GM21390 (cell line): ENCODE measurements around the gene SMG9.

ENCODE experiments used
- ATAC-seq: cut with Tn5 transposase; IDR thresholded peaks from one replicate; pipeline ENCODE4 v1.9.1; 2021; ENCODE audit not compliant: unreplicated experiment

Gene SMG9

DNA sequence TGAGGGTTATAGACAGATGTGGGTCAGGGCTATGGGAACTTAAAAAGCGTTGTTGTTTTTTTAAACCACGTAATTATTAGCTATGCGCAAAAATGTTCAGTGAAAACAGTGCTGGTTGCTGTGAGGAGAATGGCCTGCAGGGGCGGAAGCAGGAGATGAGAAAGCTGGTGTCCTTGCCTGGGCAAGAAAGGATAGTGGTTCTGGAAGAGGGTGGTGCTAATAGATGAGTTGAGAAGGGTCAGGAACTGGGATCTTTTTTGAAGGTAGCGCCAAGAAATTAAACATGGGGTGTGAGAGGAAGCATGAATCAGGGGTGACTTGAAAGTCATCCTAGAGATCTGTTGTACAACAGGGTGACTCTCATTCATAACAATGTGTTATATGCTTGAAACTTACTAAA lies 4.8 kb upstream of the SMG9 start:
- ATAC-seq = no peak

- no peak for ATAC-seq
Observed at GRCh38 chr19:43755256-43755801, 567 bp upstream of the SMG9 start.

DNA sequence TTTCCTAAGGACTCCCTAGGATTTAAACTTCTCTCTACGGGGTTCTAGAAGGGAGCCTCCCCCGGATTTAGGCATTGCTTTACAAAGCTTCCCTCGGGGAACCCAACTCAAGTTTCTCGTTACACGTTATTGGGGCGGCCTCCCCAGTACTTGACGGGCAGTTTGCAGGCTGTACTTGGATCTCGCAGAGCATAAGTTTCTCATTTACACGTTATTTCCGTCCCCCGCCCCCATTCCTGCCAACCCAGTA lies 584 bp downstream of the SMG9 start:
- ATAC-seq = no peak

DNA sequence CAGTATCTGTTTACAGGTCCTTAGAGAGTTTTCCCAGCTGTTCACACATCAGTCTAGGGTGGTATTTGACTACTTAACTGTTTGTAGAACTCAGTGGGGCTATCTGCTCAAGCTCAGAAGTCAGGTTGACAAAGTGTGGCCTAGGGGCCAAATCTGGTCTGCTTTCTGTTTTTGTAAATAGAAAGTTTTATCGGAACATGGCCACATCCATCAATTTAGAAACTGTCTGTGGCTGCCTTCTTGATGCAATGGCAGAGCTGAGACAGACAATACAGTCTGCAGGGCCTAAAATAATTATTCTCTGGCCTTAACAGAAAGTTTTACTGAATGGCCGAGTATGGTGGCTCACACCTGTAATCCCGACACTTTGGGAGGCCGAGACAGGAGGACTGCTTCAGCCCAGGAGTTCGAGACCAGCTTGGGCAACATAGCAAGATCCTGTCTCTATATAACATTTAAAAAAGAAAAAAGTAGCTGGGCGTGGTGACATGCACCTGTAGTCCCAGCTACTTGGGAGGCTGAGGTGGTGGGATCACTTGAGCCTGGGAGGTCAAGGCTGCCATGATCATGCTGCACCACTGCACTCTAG lies 2.4 kb downstream of the SMG9 start:
- ATAC-seq = no peak

DNA sequence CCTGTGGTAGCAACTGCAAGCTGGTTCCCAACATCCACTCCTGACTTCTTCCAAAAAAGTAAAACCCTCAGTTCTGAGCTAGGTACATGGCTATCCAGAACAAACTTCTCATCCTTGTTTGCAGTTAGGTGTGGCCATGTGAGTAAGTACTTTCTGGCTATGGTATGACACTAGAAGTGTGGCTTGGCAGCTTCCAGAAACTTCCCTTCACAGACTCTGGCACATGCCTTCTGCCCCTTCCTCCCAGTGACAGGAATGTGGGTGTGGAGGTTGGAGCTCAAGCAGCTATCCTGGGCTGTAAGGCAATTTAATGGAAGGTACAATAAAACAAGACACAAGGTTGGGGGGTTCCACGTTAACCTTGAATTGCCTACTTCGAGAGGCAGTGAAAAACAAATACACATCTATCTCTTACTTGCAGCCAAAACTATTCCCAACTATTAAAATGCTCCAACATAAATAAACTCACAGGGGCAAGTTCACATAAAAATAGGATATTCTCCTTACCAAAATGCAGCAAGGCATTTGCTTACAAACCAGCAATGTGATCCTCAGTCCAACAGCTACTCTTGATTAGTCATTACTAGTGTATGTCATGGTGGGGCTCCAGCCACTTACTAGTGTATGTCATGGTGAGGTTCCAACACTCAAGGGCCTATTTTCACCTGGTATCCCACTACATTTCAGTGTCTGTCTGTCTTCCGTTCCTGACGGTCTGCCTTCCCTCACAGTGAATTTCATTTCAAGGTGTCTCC lies 3.1 kb downstream of the SMG9 start:
- no peak for ATAC-seq

DNA sequence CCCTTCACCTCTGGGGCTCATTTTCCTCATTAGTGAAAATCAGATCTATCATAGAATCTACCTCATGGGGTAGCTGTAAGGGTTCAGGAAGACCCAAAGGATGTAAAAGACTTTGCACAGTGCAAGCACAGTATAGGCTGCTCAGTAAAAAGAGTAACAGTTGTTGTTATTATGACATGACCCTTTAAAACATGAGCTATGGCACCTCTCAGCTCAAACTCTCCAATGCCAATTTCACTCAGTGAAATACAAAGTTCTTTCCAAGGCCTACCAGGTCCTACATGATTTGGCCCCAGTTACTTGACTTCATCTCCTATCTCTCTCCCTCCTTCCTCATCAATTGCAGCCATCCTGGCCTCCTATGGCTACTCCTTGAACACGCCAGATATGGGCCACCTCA lies 4.9 kb downstream of the SMG9 start:
- ATAC-seq = no peak

DNA sequence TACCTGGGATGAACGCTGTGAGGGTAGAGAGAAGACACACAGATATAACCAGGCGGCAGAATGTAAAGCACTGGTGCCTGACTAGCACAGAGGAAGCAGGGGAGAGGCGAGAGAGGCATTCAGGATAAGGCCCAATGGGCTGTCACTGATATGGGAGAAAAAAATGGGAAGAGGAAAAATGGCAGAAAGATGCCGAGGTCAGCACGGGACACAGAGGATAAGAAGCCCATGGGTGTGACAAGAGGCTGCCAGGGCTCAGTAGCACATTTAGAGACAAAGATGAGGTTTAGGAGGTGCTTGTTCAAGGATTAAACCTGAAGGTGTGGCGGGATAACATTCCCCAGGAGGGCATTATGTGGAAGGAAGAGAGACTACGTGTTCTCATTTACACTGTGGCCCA lies 5.6 kb downstream of the SMG9 start:
- no peak for ATAC-seq

- ATAC-seq = no peak
Observed at GRCh38 chr19:43748685-43749084, 6.1 kb downstream of the SMG9 start.

DNA sequence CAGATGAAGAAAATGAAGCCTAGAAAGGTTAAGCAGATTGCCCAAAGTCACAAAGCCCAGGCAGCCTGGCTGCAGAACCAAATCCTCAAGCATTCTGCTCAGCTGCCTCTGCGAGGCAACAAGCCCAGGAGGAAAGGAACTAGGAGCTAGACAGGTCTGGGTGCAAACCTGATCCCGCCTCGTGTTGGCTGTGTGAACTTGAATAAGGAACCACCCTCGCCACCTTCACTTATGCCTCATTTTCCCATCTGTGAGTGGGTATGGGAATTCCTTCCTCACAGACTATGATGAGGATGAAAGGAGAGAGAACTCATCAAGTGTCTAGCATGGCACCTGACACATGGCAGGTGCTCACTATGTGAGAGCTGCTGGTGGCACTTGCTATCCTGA lies 6.6 kb downstream of the SMG9 start:
- no peak for ATAC-seq

GRCh38 chr19:43747557-43748204 lies 7.1 kb downstream of the SMG9 start:
- ATAC-seq = no peak

DNA sequence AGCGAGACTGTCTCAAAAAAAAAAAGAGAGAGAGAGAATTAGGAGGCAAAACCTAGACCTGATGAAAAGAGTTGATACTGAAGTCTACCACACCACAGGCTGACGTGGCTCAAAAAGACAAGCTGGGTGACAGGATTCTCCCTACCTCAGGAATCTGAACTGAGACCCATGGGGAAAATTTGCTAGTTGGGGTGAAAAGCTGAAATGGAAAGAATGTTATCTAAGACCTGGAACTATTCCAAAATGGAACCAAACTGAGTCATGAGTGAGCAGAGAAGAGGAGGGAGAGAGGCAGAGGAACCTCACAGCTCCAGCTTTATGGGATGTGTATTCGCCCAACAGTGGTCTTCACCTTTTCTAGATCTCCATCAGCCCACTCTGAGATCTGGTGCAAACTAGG lies 11.7 kb downstream of the SMG9 start:
- ATAC-seq = no peak

- no peak for ATAC-seq
Observed at GRCh38 chr19:43741075-43741825, 13.5 kb downstream of the SMG9 start.

- no peak for ATAC-seq
Observed at GRCh38 chr19:43739439-43740235, 15.1 kb downstream of the SMG9 start.

DNA sequence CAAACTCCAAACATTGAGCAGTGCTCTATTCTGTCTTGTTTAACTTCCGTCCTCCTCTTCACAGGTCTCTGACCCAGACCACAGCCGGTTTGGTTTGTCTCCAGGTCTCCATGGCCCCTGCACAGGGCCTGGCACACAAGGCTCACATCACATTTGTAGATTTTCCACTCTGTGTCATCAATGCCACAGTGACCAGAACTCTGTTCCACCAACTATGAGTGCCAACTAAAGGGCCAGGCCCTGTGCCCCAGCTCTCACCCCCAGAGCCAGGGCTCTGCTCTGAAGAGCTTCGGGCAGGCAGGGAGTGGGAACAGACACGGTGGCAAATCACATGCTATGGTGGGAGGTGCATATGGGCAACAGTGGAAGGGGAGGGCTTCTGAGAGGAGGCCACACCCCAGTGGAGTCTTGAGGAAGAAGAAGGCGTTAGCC lies 16.0 kb downstream of the SMG9 start:
- no peak for ATAC-seq

GRCh38 chr19:43735957-43736356 lies 18.8 kb downstream of the SMG9 start:
- no peak for ATAC-seq

GRCh38 chr19:43735013-43735412 lies 19.7 kb downstream of the SMG9 start:
- no peak for ATAC-seq

DNA sequence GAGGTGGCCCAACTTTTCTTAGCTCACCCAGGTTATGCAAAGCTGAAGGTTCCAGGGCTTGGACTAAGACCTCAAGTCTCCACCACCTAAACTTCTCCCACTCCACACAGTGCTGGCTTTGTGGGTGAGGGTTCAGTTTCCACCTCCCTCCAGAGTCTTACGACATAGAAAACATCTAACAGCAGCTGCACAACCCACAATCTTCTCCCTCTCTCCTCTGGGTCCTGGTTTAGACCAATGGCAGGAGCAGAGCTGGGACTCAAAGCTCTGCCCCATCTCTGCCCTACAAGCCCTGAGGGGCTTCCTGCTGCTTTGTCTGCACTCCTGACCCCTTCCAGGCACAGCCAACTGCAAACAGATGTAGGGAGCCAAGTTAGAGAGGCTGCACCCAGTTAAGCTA lies 22.9 kb downstream of the SMG9 start:
- ATAC-seq = no peak

- ATAC-seq = no peak
Observed at GRCh38 chr19:43731346-43731745, 23.4 kb downstream of the SMG9 start.

GRCh38 chr19:43729919-43730318 lies 24.8 kb downstream of the SMG9 start:
- ATAC-seq = no peak

GRCh38 chr19:43727593-43727853 lies 27.2 kb downstream of the SMG9 start:
- no peak for ATAC-seq
